ENCODE results near the gene CAMK1D. TPM values are rescaled to one million over a fixed set of nuclear protein-coding genes. Genes with fewer than 3 reads are reported as not detected.
A peak's percentile ranks its signal among the peaks of the same experiment; 100 is the strongest.

CAMK1D gene
- total RNA-seq, 4 donors from 2014 or later, result 0.55 to 2.2 (median 1.5) TPM

GRCh38 chr10:12667052-12667451 is 317.7 kb downstream of the CAMK1D start:
- Histone ChIP-seq H3K4me1 (no peaks in the 10 kb centered on the region), H3K27ac (no peak overlapping the region), H3K27me3 (no peaks in the 10 kb centered on the region), H3K36me3 (no peaks in the 10 kb centered on the region), H3K4me3 (no peak overlapping the region), H3K9me3 (no peaks in the 10 kb centered on the region)
- TF ChIP-seq POLR2A (IDR thresholded peaks at IDR 0.05), result no peak
- TF ChIP-seq, protein P1, sequence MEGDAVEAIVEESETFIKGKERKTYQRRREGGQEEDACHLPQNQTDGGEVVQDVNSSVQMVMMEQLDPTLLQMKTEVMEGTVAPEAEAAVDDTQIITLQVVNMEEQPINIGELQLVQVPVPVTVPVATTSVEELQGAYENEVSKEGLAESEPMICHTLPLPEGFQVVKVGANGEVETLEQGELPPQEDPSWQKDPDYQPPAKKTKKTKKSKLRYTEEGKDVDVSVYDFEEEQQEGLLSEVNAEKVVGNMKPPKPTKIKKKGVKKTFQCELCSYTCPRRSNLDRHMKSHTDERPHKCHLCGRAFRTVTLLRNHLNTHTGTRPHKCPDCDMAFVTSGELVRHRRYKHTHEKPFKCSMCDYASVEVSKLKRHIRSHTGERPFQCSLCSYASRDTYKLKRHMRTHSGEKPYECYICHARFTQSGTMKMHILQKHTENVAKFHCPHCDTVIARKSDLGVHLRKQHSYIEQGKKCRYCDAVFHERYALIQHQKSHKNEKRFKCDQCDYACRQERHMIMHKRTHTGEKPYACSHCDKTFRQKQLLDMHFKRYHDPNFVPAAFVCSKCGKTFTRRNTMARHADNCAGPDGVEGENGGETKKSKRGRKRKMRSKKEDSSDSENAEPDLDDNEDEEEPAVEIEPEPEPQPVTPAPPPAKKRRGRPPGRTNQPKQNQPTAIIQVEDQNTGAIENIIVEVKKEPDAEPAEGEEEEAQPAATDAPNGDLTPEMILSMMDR (IDR thresholded peaks at IDR 0.05 in 4 of 5, conservative IDR thresholded peaks at IDR 0.05 in 1 of 5), result no peak
- no peak for ATAC-seq
- in situ Hi-C loops (cut with MboI; ENCODE audit: low sequenced_read_pairs in 4 of 4) (no loop called here), intact Hi-C loops (cut with DNase I; ENCODE audit: low total_unique reads) (no loop called here)
- DNase-seq, result no peak

DNA sequence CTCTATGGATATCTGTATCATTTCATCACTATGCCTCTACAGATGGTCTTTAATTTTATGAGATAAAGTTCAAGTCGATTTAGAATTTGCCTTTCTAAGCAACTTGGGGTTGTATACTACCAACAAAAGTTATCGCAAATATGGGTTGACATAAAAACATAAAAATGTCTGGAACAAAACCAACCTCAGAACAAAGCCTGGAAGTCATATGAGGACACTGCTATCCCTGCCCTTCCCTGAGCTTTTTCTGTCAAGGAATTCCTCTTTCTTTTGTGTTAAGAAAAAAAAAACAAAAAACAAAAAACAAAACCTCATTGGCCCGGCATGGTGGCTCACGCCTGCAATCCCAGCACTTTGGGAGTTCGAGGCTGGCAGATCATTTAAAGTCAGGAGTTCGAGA is 319.3 kb downstream of the CAMK1D start:
- in situ Hi-C loops (cut with MboI; ENCODE audit: low sequenced_read_pairs in 4 of 4) (no loop called here), intact Hi-C loops (cut with DNase I; ENCODE audit: low total_unique reads) (no loop called here)
- Histone ChIP-seq H3K9me3 (no peaks in the 10 kb centered on the region), H3K27me3 (no peaks in the 10 kb centered on the region), H3K4me1 (no peaks in the 10 kb centered on the region), H3K4me3 (no peak overlapping the region), H3K27ac (peak overlapping the region in 1 of 4 donors; percentile 39), H3K36me3 (no peaks in the 10 kb centered on the region)
- no peak for TF ChIP-seq POLR2A (IDR thresholded peaks at IDR 0.05)
- TF ChIP-seq, protein P1 (IDR thresholded peaks at IDR 0.05 in 4 of 5, conservative IDR thresholded peaks at IDR 0.05 in 1 of 5), result no peak
- DNase-seq, result no peak
- ATAC-seq, result no peak

GRCh38 chr10:12670004-12670403 is 320.7 kb downstream of the CAMK1D start:
- DNase-seq (no peak), ATAC-seq (no peak)
- intact Hi-C loops (cut with DNase I; ENCODE audit: low total_unique reads) (no loop called here), in situ Hi-C loops (cut with MboI; ENCODE audit: low sequenced_read_pairs in 4 of 4) (no loop called here)
- Histone ChIP-seq H3K27me3 (no peaks in the 10 kb centered on the region), H3K27ac (no peak overlapping the region), H3K4me3 (no peak overlapping the region), H3K36me3 (no peaks in the 10 kb centered on the region), H3K9me3 (no peaks in the 10 kb centered on the region), H3K4me1 (no peaks in the 10 kb centered on the region)
- TF ChIP-seq, protein P1 (IDR thresholded peaks at IDR 0.05 in 4 of 5, conservative IDR thresholded peaks at IDR 0.05 in 1 of 5), result no peak
- no peak for TF ChIP-seq POLR2A (IDR thresholded peaks at IDR 0.05)

DNA sequence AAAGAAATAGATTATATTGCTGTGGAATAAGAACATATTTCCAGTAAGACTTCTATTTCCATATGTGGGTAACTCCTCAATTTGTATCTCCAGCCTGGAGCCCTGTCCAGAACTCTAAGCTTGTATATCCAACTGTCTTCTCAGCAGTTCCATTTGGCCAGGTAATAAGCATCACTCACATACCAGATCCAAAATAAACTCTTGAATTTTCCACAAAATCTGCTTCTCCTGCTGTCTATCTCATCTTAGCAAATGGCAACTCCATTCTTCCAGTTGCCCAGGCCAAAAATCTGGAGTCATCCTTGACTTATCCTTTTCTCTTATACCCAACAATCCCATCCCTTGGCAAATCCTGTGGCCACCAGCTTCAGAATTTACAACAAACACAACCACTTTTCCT is 325.8 kb downstream of the CAMK1D start:
- in situ Hi-C loops (cut with MboI; ENCODE audit: low sequenced_read_pairs in 4 of 4), result no loop called here
- H3K36me3 ChIP-seq, result no peaks in the 10 kb centered on the region

More for the DNA sequence above, 325.8 kb downstream of the CAMK1D start:
- Histone ChIP-seq H3K27me3 (no peaks in the 10 kb centered on the region), H3K4me1 (no peaks in the 10 kb centered on the region), H3K9me3 (no peaks in the 10 kb centered on the region), H3K27ac (no peak overlapping the region), H3K4me3 (no peak overlapping the region)
- no peak for DNase-seq
- ATAC-seq, result no peak
- intact Hi-C loops (cut with DNase I; ENCODE audit: low total_unique reads), result no loop called here
- TF ChIP-seq, protein P1 (IDR thresholded peaks at IDR 0.05 in 4 of 5, conservative IDR thresholded peaks at IDR 0.05 in 1 of 5), result no peak
- TF ChIP-seq POLR2A (IDR thresholded peaks at IDR 0.05), result no peak

Measured in gastrocnemius medialis (tissue), 4 donors.